NCI-H69 (cell line): Measurements from ENCODE around the gene CDC7.
A peak's percentile ranks its signal among the peaks of the same experiment; 100 is the strongest.

Source experiments
- DNase-seq: peaks from one replicate; lab custom pipeline; 2025; lab: John Stamatoyannopoulos, UW

CDC7 gene

DNA sequence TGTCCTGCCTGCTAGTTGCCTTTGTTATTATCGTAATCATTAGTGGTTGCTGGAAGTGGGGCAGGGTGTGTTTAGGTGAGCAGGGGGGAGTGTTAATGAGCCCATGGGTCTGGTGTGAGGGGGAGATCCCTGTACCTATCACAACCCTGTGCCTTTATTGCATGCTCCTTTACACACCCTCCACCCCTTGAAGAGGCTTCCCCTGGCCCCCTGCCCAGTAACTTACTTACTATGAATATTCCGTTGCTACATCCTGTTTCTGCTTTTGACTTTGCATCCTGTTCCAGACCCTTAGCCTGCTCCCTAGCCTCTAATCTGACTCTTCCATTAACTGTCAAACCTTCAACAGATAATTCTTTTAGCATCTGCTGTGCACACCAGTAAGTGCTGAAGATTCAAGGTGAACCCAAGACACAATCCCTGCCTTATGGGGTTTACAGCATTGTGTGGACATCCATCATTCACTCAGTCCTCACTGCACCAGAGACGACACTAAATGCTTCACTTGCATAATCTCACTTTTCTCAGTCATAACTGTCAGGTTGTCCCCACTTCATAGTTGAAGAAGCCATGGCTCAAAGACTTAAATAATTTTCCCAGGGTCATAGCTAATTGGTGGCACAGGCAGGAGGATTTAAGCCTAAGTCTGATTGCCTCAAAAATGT, 47.9 kb downstream of the CDC7 start:
- no peak for DNase-seq

DNA sequence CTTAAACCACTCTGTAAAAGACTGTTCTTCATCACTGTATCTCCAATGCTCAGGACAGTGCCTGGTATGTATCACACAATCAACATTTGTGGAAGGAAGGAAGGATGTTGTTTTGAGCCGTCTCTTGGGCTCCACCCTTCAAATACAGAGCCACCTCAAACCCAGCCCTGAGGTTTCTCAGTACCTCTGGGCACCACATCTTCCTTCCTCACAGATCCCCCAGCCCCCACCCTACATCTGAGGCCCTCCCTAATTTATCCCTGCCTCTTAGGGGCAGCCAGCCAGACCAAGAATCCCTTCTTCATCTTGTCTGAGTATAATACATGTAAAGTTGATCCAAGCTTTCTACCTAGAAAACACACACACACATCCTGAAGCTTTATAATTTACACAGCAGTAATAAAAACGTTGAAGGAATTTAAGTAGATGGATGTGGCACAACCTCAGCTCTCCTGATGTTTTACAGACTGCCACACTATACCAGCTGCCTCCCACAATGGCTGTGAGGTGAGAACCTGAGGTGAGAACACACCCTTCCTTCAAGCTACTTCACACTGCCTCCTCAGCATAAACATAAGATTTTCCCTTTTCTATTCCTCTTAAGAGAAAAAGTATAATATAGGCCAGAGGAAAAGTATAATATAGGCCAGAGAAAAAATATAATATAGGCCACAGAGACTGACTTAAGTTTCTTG, 48.5 kb downstream of the CDC7 start:
- DNase-seq: no peak

DNA sequence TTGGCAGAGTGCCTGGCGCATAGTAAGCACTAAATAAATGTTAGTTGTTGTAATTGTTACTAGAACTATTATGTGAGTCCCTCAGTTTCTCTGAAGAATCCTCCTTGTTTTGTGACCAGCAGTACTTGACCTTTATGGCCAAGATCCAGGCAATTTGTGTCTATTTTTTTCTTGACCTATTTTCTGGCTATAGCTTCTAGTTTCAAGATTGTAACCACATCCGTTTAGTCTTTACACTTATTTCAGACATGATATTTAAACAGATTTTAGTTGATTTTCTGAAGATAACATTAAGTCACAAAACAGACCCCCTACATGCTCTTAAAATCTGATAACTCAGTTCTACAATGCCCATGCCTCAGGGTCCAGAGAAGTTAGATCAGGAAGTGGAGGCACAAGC, 50.3 kb downstream of the CDC7 start:
- no peak for DNase-seq

DNA sequence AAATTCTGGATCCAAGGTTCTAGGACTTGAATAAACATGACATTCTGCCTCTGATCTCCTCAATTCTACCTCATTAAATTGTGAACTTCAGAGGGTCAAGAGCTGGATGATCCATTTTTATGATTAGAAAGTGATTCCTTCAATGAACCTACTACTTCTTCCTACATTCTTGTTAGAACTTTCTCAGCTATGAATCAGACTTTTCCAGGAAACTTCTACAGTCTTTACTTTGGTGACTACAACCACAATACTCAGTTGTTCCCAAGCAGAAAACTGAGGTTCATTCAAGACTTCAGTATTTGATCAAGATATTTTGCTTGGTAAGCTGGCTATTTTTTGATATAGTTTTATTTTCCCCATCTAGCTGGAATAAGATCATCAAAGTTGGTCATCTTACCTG, 51.4 kb downstream of the CDC7 start:
- DNase-seq: no peak

DNA sequence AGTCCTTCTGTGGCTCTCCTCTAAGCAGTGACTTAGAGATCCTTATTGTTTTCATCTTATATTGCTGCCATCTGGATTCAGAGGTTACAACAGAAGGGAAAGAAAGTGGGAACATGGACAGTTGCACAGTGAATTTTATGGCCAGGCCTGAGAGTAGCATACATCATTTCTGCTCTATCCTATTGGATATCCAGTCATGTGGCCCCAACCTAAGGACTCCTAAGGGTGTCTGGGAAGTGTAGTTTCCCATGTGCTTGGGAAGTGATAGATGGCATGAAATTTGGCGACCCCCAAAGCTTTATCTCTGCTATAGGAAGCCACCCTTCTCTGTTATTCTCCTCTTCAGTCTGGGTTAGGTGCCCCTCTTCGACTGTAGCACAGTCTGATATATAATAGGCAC, 51.9 kb downstream of the CDC7 start:
- DNase-seq: no peak

DNA sequence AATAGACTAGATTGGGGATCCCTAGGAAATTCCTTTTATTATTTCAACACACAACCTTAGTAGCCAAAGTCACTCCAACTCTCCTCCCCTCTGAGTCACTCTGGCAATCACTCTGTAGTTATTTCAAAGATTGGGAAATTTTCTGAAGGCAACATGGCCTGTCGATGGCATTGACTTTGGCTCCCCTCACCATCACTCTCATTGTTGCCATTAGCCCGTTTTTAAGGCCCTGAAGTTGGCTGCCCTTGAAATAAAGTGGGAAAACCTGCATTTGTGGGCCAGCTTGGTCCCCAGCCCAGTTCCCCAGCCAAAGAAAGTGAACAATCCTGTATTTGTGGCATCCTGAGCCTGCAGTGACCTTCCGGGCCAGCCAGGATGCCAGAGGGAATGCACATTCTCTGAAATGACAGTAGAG, 52.5 kb downstream of the CDC7 start:
- DNase-seq: no peak

DNA sequence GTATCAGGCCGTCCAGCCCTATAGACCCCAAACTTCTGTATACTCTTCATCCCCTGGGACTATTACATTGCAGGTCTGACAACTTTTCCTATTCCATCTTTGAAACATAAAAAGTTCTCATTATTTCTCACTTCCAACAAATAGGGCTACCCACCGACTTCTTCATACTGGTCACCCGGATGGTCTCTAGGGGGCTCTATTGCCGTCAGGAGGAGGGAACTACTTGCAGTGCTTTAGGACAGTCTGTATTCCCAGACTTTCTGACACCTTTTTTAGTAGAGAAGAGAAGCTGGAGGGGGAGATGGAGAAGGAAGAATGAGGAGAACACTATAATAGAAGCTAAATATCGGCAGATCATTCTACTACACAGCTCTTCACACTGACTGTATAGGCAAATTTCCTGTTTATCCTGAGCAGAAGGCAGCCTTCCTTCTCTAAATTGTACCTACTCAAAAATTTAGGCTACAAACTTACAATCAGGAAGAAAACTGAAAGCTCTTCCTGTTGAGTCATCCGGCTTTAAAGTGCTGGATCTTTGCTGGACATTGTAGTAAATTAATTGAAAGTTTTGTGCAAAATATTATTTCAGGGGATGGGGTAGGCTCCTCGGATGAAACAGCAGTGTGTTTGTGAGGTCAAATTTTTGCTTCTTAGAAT, 54.6 kb downstream of the CDC7 start:
- DNase-seq: no peak

DNA sequence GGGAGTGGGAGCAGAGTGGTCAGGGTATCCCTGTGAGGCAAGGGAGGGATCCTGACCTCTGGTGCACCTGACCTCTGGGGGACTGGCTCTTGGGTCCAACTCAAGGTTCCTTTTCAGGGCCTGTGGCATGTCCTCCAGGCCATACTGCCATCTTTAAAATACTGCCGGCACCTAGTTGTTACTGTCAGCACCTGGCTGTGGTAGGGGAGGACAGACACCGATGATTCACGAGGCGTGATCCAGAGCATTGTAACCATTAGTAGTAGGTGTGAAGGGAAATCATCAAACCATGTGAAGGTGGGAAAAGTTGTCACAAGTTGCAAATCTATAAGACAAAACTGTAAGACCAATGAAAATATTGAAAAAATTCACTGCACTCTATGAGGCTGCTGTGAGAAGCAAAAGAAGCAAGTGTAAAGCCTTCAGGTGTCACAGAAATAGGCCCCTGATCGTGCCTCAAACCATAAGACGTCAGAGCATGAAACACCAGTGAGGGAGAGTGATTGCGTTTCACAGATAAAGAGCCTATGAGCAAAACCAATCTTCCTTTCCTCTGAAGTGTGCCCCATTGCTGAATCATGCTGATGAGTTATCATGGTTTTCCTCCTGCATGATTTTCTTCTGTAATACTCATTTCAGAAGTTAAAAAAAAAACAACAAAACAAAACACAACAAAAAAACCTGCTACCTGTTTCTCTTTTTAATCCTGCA, 55.3 kb downstream of the CDC7 start:
- DNase-seq: no peak

DNA sequence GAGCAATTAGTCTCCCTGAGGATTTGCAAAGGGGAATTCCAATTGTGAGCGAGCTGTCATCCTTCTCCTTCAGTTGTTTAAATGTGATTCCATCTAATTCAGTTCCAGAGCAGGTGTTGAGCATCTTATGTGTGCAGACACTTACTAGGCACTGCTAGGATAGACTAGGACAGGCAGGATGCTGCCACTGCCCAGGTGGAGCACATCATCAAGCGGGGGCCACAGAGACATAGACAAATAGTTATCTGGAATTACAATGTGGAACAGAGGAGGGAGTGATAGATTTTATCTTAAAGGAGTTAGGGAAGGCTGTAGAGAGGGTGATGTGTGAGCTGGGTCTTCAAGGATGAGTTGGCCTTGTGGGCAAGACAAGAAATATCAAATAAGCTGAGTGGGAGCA, 55.9 kb downstream of the CDC7 start:
- DNase-seq: no peak

DNA sequence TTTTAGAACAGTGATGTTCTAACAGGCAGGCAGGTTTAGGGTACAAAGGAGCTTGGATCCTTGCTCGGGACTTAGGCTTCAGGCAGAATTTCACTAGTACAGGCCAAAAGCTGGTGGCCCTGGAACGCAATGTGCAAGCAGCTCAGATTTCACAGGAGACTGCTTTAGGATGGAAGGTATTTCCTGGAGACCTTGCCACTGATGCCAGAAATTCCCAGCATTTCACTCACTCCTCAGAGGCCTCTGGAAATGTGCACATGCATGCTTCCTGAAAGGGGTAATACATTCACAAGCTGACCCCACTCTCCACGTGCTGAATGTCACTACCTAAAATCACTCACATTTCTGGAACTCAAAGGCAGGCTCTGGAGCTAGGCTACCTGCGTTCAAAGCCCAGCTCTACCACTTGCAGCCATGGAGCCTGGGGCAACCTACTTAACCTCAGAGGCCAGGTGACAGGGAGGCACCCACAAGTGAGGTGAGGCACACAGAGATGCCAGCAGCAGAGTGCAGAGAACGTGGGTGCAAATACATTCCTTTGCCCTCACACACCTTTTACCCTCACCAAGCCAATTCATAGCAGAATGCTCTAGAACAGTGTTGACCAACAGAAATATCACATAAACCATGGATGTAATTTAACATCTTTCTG, 56.5 kb downstream of the CDC7 start:
- DNase-seq: no peak

DNA sequence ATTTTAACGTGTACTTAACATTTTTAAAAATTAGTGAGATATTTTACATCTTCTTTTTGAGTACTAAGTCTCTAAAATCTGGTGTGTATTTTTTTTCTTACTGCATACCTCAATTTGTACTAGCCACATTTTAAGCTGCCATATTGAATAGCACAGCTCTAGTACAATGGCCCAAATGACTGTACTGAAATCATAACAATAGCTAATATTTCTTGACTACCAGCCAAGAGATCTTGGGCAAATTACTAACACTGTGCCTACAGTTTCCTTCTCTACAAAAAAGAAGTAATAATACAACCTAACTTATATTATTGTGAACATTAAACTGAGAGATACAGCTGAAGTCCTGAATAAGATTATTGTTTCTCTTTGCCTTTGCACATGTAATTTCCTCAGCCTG, 57.2 kb downstream of the CDC7 start:
- DNase-seq: no peak

DNA sequence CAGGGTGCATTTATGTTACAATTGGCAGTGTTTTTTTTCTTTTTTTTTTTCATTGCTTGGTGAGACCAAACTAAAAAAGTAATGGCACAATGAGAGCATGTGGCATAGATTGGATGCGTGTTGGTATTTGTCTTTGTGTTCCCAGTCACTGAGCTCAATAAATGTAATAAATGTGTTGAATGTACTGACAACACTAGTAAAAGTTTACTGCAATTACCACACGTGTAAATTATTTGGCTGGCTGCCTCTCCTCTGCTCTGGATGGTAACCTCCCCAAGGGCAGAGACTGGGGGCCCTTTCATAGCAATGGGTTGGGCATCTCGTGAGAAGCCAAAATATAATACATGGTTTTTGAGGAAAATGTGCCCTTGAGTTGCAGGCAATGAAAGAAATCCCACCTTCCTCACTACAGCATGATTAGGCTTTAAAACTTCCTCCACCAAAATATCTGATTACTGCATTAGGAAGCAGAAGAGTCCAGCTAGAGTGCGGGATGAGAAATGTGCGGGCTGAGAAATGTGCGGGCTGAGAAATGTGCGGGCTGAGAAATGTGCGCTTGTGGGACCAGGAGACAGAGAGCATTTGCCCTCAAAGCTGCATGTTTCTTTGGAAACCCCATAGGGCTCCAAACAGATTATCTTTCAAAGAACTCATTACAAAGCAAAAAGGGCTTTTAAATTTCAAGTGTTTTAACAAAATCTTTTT, 58.5 kb downstream of the CDC7 start:
- DNase-seq: no peak

DNA sequence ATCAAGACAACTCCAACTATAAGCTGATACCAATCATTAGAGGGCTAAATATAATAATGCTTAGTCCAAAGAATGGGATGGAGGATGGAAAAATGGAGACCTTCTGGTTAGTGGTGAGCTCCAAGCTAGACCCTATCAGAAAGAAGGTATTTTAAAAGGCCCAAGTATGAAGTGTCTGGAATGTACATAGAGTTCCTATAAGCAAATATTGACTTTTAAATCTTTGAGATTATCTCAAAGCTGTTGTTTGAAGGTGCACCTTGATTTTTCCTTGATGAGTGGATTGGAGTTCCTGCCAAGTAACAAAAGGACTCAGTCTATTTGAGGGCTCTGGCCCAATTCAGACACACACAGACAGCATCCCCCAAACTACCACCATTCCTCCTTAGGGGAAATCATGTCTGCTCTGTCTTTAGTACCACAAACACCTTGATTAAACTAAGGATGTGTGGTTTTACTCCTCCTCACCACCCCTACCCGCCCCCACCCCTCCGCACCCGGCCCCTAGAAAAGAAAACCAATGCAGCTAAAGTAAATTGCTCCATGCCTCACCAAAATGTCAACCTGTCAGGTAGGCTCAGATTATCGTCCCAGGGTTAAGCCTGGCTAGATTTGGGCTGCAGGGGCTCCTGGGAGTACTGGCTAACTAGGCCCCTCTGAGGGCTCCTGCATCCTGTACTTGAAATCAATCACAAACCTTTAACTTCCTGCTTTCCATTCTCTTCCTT, 59.4 kb downstream of the CDC7 start:
- no peak for DNase-seq

DNA sequence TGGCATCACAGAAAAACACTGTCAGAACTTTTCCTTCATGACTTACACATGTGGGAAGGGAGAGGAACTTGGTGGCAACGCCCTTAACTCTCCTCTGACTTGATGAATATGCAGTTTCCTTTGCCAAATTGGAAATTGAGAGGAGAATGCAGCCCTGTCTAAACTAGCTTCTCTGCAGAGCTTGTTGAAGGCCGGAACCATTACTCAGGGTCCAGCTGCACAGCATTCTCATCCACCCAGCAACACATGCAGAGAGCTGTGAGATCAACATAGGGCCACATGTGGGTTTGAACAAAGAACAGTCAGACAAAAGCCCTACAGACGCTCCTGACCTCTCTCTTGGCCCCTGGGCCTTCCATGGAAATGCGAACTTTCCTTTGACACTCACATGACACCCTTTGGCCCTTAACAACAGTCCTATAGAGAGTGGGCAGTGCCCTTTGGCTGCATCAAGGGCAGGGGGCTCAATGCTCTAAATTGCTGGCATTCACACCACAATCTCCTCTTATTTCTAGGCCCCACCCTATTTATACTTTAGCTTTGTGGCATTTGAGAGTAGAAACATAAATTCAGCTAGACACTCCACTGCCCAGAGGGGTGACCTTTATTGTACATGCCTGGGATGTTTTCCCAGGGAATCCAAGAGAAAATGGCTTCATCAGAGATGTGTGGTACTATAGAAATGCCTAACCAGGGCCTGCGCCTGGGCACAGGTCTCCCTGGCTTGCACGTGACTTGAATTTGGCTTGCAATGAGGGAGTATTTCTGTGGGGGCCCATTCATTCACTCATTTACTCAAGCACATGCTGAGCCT, 64.4 kb downstream of the CDC7 start:
- no peak for DNase-seq

DNA sequence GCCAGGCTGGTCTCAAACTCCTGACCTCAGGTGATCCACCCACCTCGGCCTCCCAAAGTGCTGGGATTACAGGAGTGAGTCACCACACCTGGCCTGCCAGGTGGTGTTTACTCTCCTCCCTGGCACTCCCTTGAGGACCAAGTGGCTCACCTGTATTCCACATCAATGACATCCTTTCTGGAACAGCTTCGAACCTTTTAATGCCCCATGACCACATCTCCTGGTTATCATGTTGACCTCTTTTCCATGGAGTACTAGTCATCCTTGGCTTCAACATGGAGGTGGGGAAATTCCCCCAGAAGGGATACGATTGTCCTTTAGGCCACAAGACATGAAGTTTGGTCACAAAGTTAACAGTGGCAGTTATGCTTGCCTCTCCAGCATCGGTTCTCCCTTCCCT, 66.9 kb downstream of the CDC7 start:
- DNase-seq: peak; percentile 8

DNA sequence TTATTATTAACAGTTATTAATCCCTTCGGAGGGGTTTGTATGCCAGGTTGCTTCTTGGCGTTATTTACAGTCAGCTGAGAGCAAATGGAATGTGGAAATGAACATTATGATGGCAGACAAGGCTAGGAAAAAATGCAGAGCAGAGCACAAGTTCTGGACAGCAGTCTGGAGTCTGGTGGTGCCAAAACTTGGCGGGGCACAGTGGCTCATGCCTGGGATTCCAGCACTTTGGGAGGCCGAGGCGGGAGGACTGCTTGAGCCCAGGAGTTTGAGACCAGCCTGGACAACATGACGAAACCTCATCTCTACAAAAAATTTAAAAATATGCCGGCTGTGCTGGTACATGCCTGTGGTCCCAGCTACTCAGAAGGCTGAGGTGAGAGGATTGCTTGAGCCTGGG, 67.6 kb downstream of the CDC7 start:
- no peak for DNase-seq

DNA sequence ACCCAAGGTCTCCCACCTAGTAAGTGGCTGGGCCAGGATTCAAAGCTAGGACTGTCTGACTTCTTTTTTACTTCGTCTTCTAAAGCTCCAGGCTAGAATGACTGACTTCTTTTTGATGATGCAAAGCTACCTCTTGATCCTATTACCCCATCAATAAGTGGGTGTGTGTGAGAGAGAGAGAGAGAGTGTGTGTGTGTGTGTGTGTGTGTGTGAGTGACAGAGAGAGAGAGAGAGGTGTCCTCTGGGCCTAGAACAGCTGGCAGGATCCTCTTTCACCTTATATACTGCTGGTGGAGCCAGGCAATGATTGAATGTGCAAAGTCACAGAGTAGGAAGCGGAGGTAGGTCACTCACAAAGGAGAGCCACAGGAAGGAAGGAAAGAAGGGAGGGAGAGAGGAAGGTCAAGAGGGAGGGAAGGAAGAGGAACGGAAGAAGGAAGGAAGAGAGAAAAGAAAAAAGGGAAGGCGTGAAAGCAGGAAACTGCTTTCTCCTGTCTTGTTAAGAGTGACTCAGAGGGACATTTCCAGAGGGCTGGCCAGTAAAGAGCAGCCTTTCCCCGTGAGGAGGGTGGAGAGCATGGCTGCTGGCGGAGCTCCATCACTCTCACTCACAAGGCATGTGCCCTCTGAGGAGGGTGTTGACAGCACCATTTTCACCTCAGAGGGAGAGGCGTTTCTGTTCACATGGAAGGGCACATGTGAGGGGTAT, 68.9 kb downstream of the CDC7 start:
- DNase-seq: no peak

DNA sequence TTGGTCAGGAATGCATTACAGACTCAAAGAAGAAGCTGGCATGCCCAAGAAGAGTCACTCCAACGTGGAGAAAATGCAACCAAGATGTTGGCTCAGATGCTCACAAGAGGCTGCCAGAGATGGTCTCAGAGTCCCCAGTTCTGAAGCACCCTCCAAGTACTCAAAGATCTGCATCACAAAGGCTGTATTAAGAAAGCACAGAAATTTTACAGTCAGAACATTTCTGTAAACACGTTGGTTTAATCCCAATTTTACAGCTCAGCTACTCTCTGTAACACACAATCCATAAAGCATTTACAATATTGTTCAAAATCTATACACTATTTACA, 69.4 kb downstream of the CDC7 start:
- no peak for DNase-seq

DNA sequence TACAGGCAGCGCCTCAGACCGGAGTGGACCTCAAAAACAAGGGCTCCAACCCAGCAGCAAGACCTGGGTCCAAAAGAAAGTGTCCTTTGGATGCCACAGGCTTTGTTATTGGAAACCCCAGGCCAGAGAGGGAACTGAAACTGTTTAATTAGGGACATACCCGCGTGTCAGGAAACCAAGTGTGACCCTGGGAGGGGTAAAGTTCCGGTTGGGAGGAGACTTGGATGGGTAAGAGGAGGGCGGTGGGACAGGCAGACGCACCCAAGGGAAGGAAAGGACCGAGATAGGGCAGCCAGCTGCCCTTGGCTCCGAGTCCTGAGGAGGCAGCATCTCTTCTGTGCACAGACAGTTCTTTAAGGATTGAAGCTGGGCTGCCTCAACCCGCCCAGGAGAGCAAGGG, 71.4 kb downstream of the CDC7 start:
- DNase-seq: no peak
